GM12878 (cell line): ENCODE data around the gene CHD1. TPM values are rescaled to one million over a fixed set of nuclear protein-coding genes. Genes with fewer than 3 reads are reported as not detected.

Experiments used
- ATAC-seq: fragments of 200-7000 bp; cut with Tn5 transposase; 3 replicates; pipeline ENCODE4 v1.9.1; 2020; ENCODE audit warnings: mild to moderate bottlenecking, moderate library complexity
- BruUV-seq: library from RNA; stranded (reverse); fragments of 400-500 nt; replicated peaks from 2 replicates; lab custom pipeline; 2021; lab: Mats Ljungman, UMichigan
- CTCF ChIA-PET: fragments of 300-600 bp; sonication (Branson Sonifier 250); formaldehyde crosslinking; extraction: SDS; loops from one replicate; lab custom pipeline; 2021; ENCODE audit warnings: inconsistent platforms; lab: Yijun Ruan, JAX
- POLR2A ChIA-PET: fragments of 350-600 bp; formaldehyde crosslinking; extraction: SDS; loops from one replicate; lab custom pipeline; 2021; ENCODE audit warnings: inconsistent platforms; lab: Charles Lee
- RAD21 ChIA-PET: fragments of 300-600 bp; sonication (Branson Sonifier 250); formaldehyde crosslinking; loops from one replicate; lab custom pipeline; 2023; ENCODE audit warnings: antibody characterized with exemption; ENCODE audit not compliant: unreplicated experiment; lab: Charles Lee
- SMC1A ChIA-PET: fragments of 300-600 bp; sonication (Branson Sonifier 250); formaldehyde crosslinking; loops from one replicate; lab custom pipeline; 2023; ENCODE audit not compliant: unreplicated experiment, uncharacterized antibody; lab: Charles Lee
- DNase-seq: peaks from one replicate; pipeline ENCODE4 v3.0.0-alpha.2; 2011; ENCODE audit warnings: low read depth, low spot score
- FAIRE-seq: peaks from 3 replicates; lab custom pipeline; 2011; peaks lifted over from hg19 to GRCh38; lab: Jason Lieb, UNC
- H2AFZ ChIP-seq: 2 replicates; pipeline ENCODE4 v1.6.0; 2011; ENCODE audit warnings: low read depth, low read length, control low read depth; ENCODE audit not compliant: control insufficient read depth
- H3K27ac ChIP-seq: 2 replicates; pipeline ENCODE4 v1.5.1; 2011; ENCODE audit warnings: control low read depth; ENCODE audit not compliant: control insufficient read depth, insufficient read depth
- H3K27me3 ChIP-seq, 2 experiments: replicated peaks in 1 of 2; 2 replicates each; pipeline versions ENCODE4 v1.6.0 to v1.6.1; 2011; ENCODE audit warnings: low read length in 1 of 2; ENCODE audit not compliant: control insufficient read depth in 2 of 2, insufficient read depth in 2 of 2
- H3K36me3 ChIP-seq, 2 experiments: 2 replicates each; pipeline ENCODE4 v1.5.1; 2011; ENCODE audit warnings: low read length in 1 of 2; ENCODE audit not compliant: control insufficient read depth in 2 of 2, insufficient read depth in 2 of 2
- H3K4me1 ChIP-seq: 2 replicates; pipeline ENCODE4 v1.6.1; 2011; ENCODE audit warnings: mild to moderate bottlenecking, low read length, moderate library complexity, mixed read lengths; ENCODE audit not compliant: control insufficient read depth, insufficient read depth
- H3K4me2 ChIP-seq: 2 replicates; pipeline ENCODE4 v1.6.0; 2011; ENCODE audit warnings: control low read depth; ENCODE audit not compliant: control insufficient read depth, insufficient read depth
- H3K4me3 ChIP-seq: fragments of 200-600 bp; sonication (generic); 2 replicates; pipeline ENCODE4 v1.5.1; 2016
- H3K79me2 ChIP-seq: 2 replicates; pipeline ENCODE4 v1.6.0; 2011; ENCODE audit warnings: low read length; ENCODE audit not compliant: control insufficient read depth, insufficient read depth
- H3K9ac ChIP-seq: 2 replicates; pipeline ENCODE4 v1.8.0; 2011; ENCODE audit warnings: low read length, control low read depth, mixed read lengths; ENCODE audit not compliant: control insufficient read depth, insufficient read depth
- H3K9me3 ChIP-seq: replicated peaks from 3 replicates; pipeline ENCODE4 v1.5.1; 2011; ENCODE audit warnings: mild to moderate bottlenecking, low read length; ENCODE audit not compliant: control insufficient read depth, insufficient read depth
- H4K20me1 ChIP-seq: 2 replicates; pipeline ENCODE4 v1.6.0; 2011; ENCODE audit not compliant: control insufficient read depth, insufficient read depth
- BCLAF1 ChIP-seq: fragments of 450-650 bp; IDR thresholded peaks from 2 replicates; pipeline ENCODE4 v1.6.1; 2017; ENCODE audit warnings: antibody characterized with exemption, mild to moderate bottlenecking, moderate library complexity
- BRCA1 ChIP-seq: IDR thresholded peaks from 2 replicates; pipeline ENCODE4 v1.6.1; 2011; ENCODE audit warnings: low read depth, low read length, improper control_type of control experiment
- NR2C2 ChIP-seq: IDR thresholded peaks from 2 replicates; pipeline ENCODE4 v1.6.1; 2011; ENCODE audit warnings: borderline replicate concordance, low read depth; ENCODE audit not compliant: control insufficient read depth, insufficient read length
- RELB ChIP-seq: fragments of 450-650 bp; IDR thresholded peaks from 2 replicates; pipeline ENCODE4 v1.6.1; 2017; ENCODE audit warnings: low read depth, mild to moderate bottlenecking, moderate library complexity
- RFX5 ChIP-seq: IDR thresholded peaks from 2 replicates; pipeline ENCODE4 v1.6.1; 2011; ENCODE audit warnings: low read depth, low read length, improper control_type of control experiment
- ZNF207 ChIP-seq: fragments of 450-650 bp; IDR thresholded peaks from 2 replicates; pipeline ENCODE4 v1.6.1; 2014; ENCODE audit warnings: antibody characterized with exemption, mild to moderate bottlenecking, borderline replicate concordance
- in situ Hi-C: fragments of 300-500 bp; cut with MboI; formaldehyde crosslinking; loops from 9 replicates; pipeline ENCODE4 v1.14.3; 2018; ENCODE audit warnings: mixed read lengths
- intact Hi-C: fragments of 100-400 bp; cut with micrococcal nuclease; formaldehyde crosslinking; loops from one replicate; pipeline ENCODE4 v1.14.2; 2022; ENCODE audit not compliant: unreplicated experiment
- polyA plus RNA-seq, 11 experiments: library from polyadenylated mRNA; depleted of rRNA in 4 of 11; unstranded in 6 of 11; stranded (reverse) in 5 of 11; fragments of >200 nt; fragmentation: Nextera tagmentation in 4 of 11; fragmentation: Illumina TruSeq in 1 of 11; extraction: Ambion mirVana in 4 of 11; extraction: Trizol in 1 of 11; gene quantifications; 1 replicate in 1 of 11; 2 replicates in 10 of 11; pipeline versions ENCODE4 v1.2.1 to v1.2.3, GENCODE V29; 2011 to 2016; ENCODE audit warnings: inconsistent platforms in 2 of 11, missing spikeins in 2 of 11, low read depth in 1 of 11
- total RNA-seq, 4 experiments: library from RNA; depleted of rRNA in 3 of 4; stranded (reverse); fragments of >200 nt in 3 of 4; fragmentation: Illumina TruSeq in 1 of 4; extraction: Trizol in 1 of 4; gene quantifications; 2 replicates each; pipeline versions ENCODE4 v1.2.1 to v1.2.3, GENCODE V29; 2013 to 2021

Gene CHD1
- total and polyA plus RNA-seq, 10 of the 15 experiments (the other 5 are each of a cell fraction or from before 2014, with no cell fraction given): 25.5 to 158 (median 50.5) TPM

- no peak for FAIRE-seq
- SMC1A ChIA-PET: interaction anchor here (0.8 to 2.1 kb wide), 6 partner anchors 9 to 180 kb away, joined by 3 to 8 read pairs (median 3); no protein-coding TSS in a partner anchor
These were observed 48.2 kb downstream of the CHD1 start for GRCh38 chr5:98880598-98880997.

More at GRCh38 chr5:98880598-98880997, 48.2 kb downstream of the CHD1 start:
- H3K9me3 ChIP-seq: no peaks in the 10 kb centered on the region
- no peak overlapping the region for H3K4me2 ChIP-seq
- POLR2A ChIA-PET: no interaction called here
- H3K4me3 ChIP-seq: no peak overlapping the region
- H4K20me1 ChIP-seq: no peaks in the 10 kb centered on the region
- H3K27ac ChIP-seq: no peak overlapping the region
- no peaks in the 10 kb centered on the region for H3K27me3 ChIP-seq
- H3K4me1 ChIP-seq: 0 out of 2 replicates have a peak, but pooled peaks cover 2% of the 10 kb centered on the region
- in situ Hi-C loops: loop anchor here (25.0 kb wide), 1 partner anchor 1868 kb away; no protein-coding TSS in a partner anchor
- TF ChIP-seq NR2C2 (no peak), BRCA1 (no peak), BCLAF1 (no peak), ZNF207 (no peak), RELB (no peak), RFX5 (no peak)
- H2AFZ ChIP-seq: no peak overlapping the region
- H3K36me3 ChIP-seq: peaks cover 4 to 34% of the 10 kb centered on the region in 2 experiments
- CTCF ChIA-PET: interaction anchor here (0.6 to 1.2 kb wide), 3 partner anchors 11 to 151 kb away, joined by 3 to 5 read pairs (median 3); no protein-coding TSS in a partner anchor
- intact Hi-C loops: no loop called here
- RAD21 ChIA-PET: no interaction called here
- no peaks in the 10 kb centered on the region for H3K79me2 ChIP-seq
- ATAC-seq: no peak
- no peak overlapping the region for H3K9ac ChIP-seq
- no TSS peak for BruUV-seq
- DNase-seq: no peak
